Measurements from ENCODE around the gene ABCB9.

- TF ChIP-seq CTCF (conservative IDR thresholded peaks at IDR 0.05; ENCODE audit: low read depth in 2 of 2), result no peak
- TF ChIP-seq EZH2phosphoT487 (IDR thresholded peaks at IDR 0.05; ENCODE audit: unreplicated experiment), result no peak
These were observed 23.6 kb downstream of the ABCB9 start for GRCh38 chr12:122942637-122943036.
